PC-9 (cell line): ENCODE measurements around the gene KCNQ1OT1. TPM values are rescaled to one million over a fixed set of nuclear protein-coding genes. Genes with fewer than 3 reads are reported as not detected.

Source experiments
- BruUV-seq: library from RNA; stranded (reverse); fragments of 400-500 nt; replicated peaks from 2 replicates; lab custom pipeline; 2021; lab: Mats Ljungman, UMichigan
- CTCF ChIA-PET: fragments of 300-600 bp; sonication (Branson Sonifier 250); formaldehyde crosslinking; loops from one replicate; lab custom pipeline; 2022; ENCODE audit warnings: antibody characterized with exemption; lab: Charles Lee
- POLR2A ChIA-PET: fragments of 300-600 bp; sonication (Branson Sonifier 250); formaldehyde crosslinking; loops from one replicate; lab custom pipeline; 2022; ENCODE audit warnings: antibody characterized with exemption; ENCODE audit not compliant: unreplicated experiment; lab: Charles Lee
- DNase-seq, 2 experiments: peaks; one replicate each; pipeline versions ENCODE4 v3.0.0 to v3.0.0-alpha.2; 2015 to 2022; ENCODE audit warnings: mixed read lengths in 1 of 2
- H2AFZ ChIP-seq: fragments of 200-600 bp; sonication (generic); 2 replicates; pipeline ENCODE4 v1.8.1; 2017; ENCODE audit warnings: antibody characterized with exemption
- H3F3A ChIP-seq: fragments of 200-600 bp; sonication (generic); 2 replicates; pipeline ENCODE4 v1.8.1; 2017; ENCODE audit warnings: antibody characterized with exemption, mild to moderate bottlenecking, low read depth; ENCODE audit not compliant: insufficient read depth
- H3K27ac ChIP-seq: fragments of 200-600 bp; sonication (generic); 2 replicates; pipeline ENCODE4 v1.6.1; 2016; ENCODE audit warnings: mixed run types
- H3K27me3 ChIP-seq: fragments of 200-600 bp; sonication (generic); 2 replicates; pipeline ENCODE4 v1.6.1; 2016; ENCODE audit warnings: low read depth, mixed run types; ENCODE audit not compliant: insufficient read depth
- H3K36me3 ChIP-seq: fragments of 200-600 bp; sonication (generic); 2 replicates; pipeline ENCODE4 v1.6.1; 2016; ENCODE audit warnings: low read depth, mixed run types
- H3K4me1 ChIP-seq: fragments of 200-600 bp; sonication (generic); replicated peaks from 2 replicates; pipeline ENCODE4 v1.6.1; 2016; ENCODE audit warnings: mixed run types; ENCODE audit not compliant: insufficient read depth
- H3K4me2 ChIP-seq: fragments of 200-600 bp; sonication (generic); 2 replicates; pipeline ENCODE4 v1.6.1; 2017; ENCODE audit warnings: mixed run types
- H3K4me3 ChIP-seq: fragments of 200-600 bp; sonication (generic); 2 replicates; pipeline ENCODE4 v1.6.1; 2016; ENCODE audit warnings: mixed run types
- H3K79me2 ChIP-seq: fragments of 200-600 bp; sonication (generic); 2 replicates; pipeline ENCODE4 v1.6.1; 2017; ENCODE audit warnings: low read depth, mixed run types
- H3K9me2 ChIP-seq: fragments of 200-600 bp; sonication (generic); 2 replicates; pipeline ENCODE4 v1.8.1; 2017; ENCODE audit warnings: mild to moderate bottlenecking; ENCODE audit not compliant: insufficient read depth
- H3K9me3 ChIP-seq: fragments of 200-600 bp; sonication (generic); 2 replicates; pipeline ENCODE4 v1.8.1; 2016; ENCODE audit warnings: low read depth; ENCODE audit not compliant: insufficient read depth
- H4K20me1 ChIP-seq: fragments of 200-600 bp; sonication (generic); 2 replicates; pipeline ENCODE4 v1.8.1; 2017; ENCODE audit not compliant: insufficient read depth
- EZH2 ChIP-seq: fragments of 200-600 bp; sonication (generic); IDR thresholded peaks from 2 replicates; pipeline ENCODE4 v1.8.0; 2017; ENCODE audit warnings: antibody characterized with exemption, low read depth
- intact Hi-C: fragments of 100-400 bp; cut with micrococcal nuclease; formaldehyde crosslinking; loops from one replicate; pipeline ENCODE4 v1.10.0; 2022; ENCODE audit not compliant: unreplicated experiment
- total RNA-seq: library from RNA; stranded (reverse); gene quantifications from 2 replicates; pipeline ENCODE4 v1.2.3, GENCODE V29; 2021
- TF ChIP-seq, protein P1 (sequence below): fragments of 200-600 bp; sonication (generic); conservative IDR thresholded peaks from 2 replicates; pipeline ENCODE4 v1.6.1; 2017; ENCODE audit warnings: mixed run types, antibody characterized with exemption, mild to moderate bottlenecking, moderate library complexity

Gene KCNQ1OT1
- total RNA-seq, 1 experiment from 2014 or later: 3.4 TPM

DNA sequence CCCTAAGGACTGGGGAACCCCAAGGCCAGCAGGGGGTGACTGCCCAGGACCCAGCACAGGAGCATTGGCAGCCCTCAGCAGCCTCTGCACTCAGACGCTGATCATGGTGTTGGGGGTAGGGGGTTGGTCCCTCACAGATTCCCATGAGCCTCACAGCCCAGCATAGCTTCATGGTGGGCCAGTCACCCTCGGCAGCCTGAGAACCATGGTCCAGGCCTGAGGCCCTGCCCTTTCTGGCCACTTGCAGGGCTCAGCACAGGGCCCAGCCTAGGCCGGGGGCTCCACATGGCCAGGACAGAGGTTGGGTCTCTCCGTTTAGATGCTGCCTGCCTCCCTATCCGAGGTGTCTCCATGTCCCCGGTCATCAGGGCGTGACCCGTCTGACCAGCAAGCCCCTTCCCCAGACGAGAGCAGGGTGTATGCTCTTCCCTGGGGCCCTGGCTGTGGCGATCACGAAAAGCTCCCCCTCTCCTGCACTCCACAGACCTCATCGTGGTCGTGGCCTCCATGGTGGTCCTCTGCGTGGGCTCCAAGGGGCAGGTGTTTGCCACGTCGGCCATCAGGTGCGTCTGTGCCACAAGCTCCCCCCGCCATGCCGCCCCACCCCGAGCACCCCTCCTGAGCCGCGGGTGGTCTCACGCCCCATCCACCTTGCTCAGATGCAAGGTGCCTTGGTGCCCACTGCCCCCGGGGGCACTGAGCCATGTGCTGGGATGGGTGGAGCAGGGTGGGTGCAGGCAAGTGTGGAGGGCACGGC, 128.8 kb downstream of the KCNQ1OT1 start:
- H3K4me3 ChIP-seq: no peak overlapping the region
- ChIA-PET CTCF (no interaction called here), POLR2A (no interaction called here)
- intact Hi-C loops: no loop called here
- no peaks in the 10 kb centered on the region for H3F3A ChIP-seq
- no peak overlapping the region for H2AFZ ChIP-seq
- no peaks in the 10 kb centered on the region for H3K9me2 ChIP-seq
- H4K20me1 ChIP-seq: no peaks in the 10 kb centered on the region
- H3K4me1 ChIP-seq: no peaks in the 10 kb centered on the region
- TF ChIP-seq, protein P1, sequence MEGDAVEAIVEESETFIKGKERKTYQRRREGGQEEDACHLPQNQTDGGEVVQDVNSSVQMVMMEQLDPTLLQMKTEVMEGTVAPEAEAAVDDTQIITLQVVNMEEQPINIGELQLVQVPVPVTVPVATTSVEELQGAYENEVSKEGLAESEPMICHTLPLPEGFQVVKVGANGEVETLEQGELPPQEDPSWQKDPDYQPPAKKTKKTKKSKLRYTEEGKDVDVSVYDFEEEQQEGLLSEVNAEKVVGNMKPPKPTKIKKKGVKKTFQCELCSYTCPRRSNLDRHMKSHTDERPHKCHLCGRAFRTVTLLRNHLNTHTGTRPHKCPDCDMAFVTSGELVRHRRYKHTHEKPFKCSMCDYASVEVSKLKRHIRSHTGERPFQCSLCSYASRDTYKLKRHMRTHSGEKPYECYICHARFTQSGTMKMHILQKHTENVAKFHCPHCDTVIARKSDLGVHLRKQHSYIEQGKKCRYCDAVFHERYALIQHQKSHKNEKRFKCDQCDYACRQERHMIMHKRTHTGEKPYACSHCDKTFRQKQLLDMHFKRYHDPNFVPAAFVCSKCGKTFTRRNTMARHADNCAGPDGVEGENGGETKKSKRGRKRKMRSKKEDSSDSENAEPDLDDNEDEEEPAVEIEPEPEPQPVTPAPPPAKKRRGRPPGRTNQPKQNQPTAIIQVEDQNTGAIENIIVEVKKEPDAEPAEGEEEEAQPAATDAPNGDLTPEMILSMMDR: no peak
- no peak for TF ChIP-seq EZH2
- no peak overlapping the region for H3K27ac ChIP-seq
- DNase-seq: no peak
- H3K27me3 ChIP-seq: no peaks in the 10 kb centered on the region
- no peak overlapping the region for H3K4me2 ChIP-seq
- H3K79me2 ChIP-seq: no peaks in the 10 kb centered on the region
- BruUV-seq: no TSS peak
- H3K9me3 ChIP-seq: no peaks in the 10 kb centered on the region
- H3K36me3 ChIP-seq: no peaks in the 10 kb centered on the region

DNA sequence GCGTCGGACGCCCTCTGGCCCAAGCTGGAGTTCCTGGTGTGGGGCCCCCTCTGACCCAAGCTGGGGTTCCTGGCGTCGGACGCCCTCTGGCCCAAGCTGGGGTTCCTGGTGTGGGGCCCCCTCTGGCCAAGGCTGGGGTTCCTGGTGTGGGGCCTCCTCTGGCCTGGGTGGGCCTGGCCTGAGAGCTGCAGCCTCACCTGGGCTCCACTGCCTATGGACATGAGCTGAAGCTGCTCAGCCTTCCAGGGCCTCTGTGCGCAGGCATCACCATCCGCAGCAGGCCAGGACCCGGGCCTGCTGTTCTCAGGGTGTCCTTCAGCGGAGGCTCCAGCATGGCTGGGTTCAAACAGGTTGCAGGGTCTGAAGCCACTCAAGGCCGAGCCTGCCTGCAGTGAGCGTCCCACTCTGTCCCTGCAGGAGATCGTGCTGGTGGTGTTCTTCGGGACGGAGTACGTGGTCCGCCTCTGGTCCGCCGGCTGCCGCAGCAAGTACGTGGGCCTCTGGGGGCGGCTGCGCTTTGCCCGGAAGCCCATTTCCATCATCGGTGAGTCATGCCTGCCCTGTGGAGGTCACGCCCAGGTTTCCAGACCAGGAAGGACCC, 129.5 kb downstream of the KCNQ1OT1 start:
- no peak overlapping the region for H3K4me3 ChIP-seq
- no peak for DNase-seq
- H3K79me2 ChIP-seq: no peaks in the 10 kb centered on the region
- no peaks in the 10 kb centered on the region for H3K9me2 ChIP-seq
- ChIA-PET CTCF (no interaction called here), POLR2A (no interaction called here)
- no peak for TF ChIP-seq EZH2
- TF ChIP-seq, protein P1: no peak
- H3K4me1 ChIP-seq: no peaks in the 10 kb centered on the region
- H2AFZ ChIP-seq: no peak overlapping the region
- no peaks in the 10 kb centered on the region for H4K20me1 ChIP-seq
- H3K9me3 ChIP-seq: no peaks in the 10 kb centered on the region
- H3K27me3 ChIP-seq: no peaks in the 10 kb centered on the region
- H3K27ac ChIP-seq: no peak overlapping the region
- H3K36me3 ChIP-seq: no peaks in the 10 kb centered on the region
- no TSS peak for BruUV-seq
- H3F3A ChIP-seq: no peaks in the 10 kb centered on the region
- intact Hi-C loops: no loop called here
- no peak overlapping the region for H3K4me2 ChIP-seq

- intact Hi-C loops: no loop called here
- H3K9me3 ChIP-seq: no peaks in the 10 kb centered on the region
Observed at GRCh38 chr11:2569731-2570210, 130.0 kb downstream of the KCNQ1OT1 start.

More at GRCh38 chr11:2569731-2570210, 130.0 kb downstream of the KCNQ1OT1 start:
- H3K36me3 ChIP-seq: no peaks in the 10 kb centered on the region
- no peaks in the 10 kb centered on the region for H3K79me2 ChIP-seq
- ChIA-PET CTCF (interaction anchor here (0.6 kb wide), 1 partner anchor 105 kb away, joined by 11 read pairs; no protein-coding TSS in a partner anchor), POLR2A (no interaction called here)
- DNase-seq: no peak
- H3K4me1 ChIP-seq: no peaks in the 10 kb centered on the region
- no TSS peak for BruUV-seq
- H3K9me2 ChIP-seq: no peaks in the 10 kb centered on the region
- no peaks in the 10 kb centered on the region for H4K20me1 ChIP-seq
- H3K4me2 ChIP-seq: no peak overlapping the region
- H3K4me3 ChIP-seq: no peak overlapping the region
- no peaks in the 10 kb centered on the region for H3K27me3 ChIP-seq
- H3F3A ChIP-seq: no peaks in the 10 kb centered on the region
- no peak for TF ChIP-seq EZH2
- TF ChIP-seq, protein P1: no peak
- no peak overlapping the region for H2AFZ ChIP-seq
- no peak overlapping the region for H3K27ac ChIP-seq
